ENCODE data around the gene VDR. TPM values are rescaled to one million over a fixed set of nuclear protein-coding genes. Genes with fewer than 3 reads are reported as not detected.

VDR gene
- total RNA-seq, 3 donors from 2014 or later (not counting 1 experiment from before 2014, with no cell fraction given), result 1.1 to 2.5 (median 1.6) TPM

- no peak overlapping the region for H3K27ac ChIP-seq (ENCODE audit: low read length)
- H3K27me3 Mint-ChIP-seq (ENCODE audit: low read depth in 2 of 2), result peaks cover 7 to 14% of the 10 kb centered on the region in 2 donors
- H3K4me1 Mint-ChIP-seq, result no peaks in the 10 kb centered on the region
- intact Hi-C loops (cut with micrococcal nuclease), result loop anchor here (5.0 kb wide), 1 partner anchor 232 kb away; no protein-coding TSS in a partner anchor
- H3K4me3 Mint-ChIP-seq, result no peak overlapping the region
- TF ChIP-seq CTCF (IDR thresholded peaks at IDR 0.05), result peak; percentile 70
- H3K4me3 ChIP-seq (ENCODE audit: low read length), result no peak overlapping the region
- no peaks in the 10 kb centered on the region for H3K4me1 ChIP-seq (ENCODE audit: control insufficient read depth, insufficient read depth, low read length)
- H3K36me3 Mint-ChIP-seq, result no peaks in the 10 kb centered on the region
- H3K36me3 ChIP-seq (ENCODE audit: control insufficient read depth, insufficient read depth, low read length), result no peaks in the 10 kb centered on the region
- no peak overlapping the region for H3K27ac Mint-ChIP-seq
- DNase-seq (peak; percentile 45 to 69), ATAC-seq (peak; percentile 67 to 76 (median 73))
- peaks cover 2% of the 10 kb centered on the region for H3K27me3 ChIP-seq (ENCODE audit: control insufficient read depth, insufficient read depth, low read length)
- H3K9me3 ChIP-seq (ENCODE audit: control insufficient read depth, insufficient read depth, low read length), result no peaks in the 10 kb centered on the region
- 65% methylated on average over 32 of the region's 32 CpGs for WGBS (ENCODE audit: insufficient coverage)
- H3K9me3 Mint-ChIP-seq, result no peaks in the 10 kb centered on the region
These were observed 44.9 kb upstream of the VDR start for GRCh38 chr12:47949441-47950341.

GRCh38 chr12:47947341-47947740 lies 42.5 kb upstream of the VDR start:
- TF ChIP-seq CTCF (IDR thresholded peaks at IDR 0.05), result no peak
- Histone ChIP-seq H3K27ac (ENCODE audit: low read length) (no peak overlapping the region), H3K27me3 (ENCODE audit: control insufficient read depth, insufficient read depth, low read length) (peaks cover 17% of the 10 kb centered on the region), H3K36me3 (ENCODE audit: control insufficient read depth, insufficient read depth, low read length) (no peaks in the 10 kb centered on the region), H3K4me3 (ENCODE audit: low read length) (no peak overlapping the region), H3K9me3 (ENCODE audit: control insufficient read depth, insufficient read depth, low read length) (no peaks in the 10 kb centered on the region), H3K4me1 (ENCODE audit: control insufficient read depth, insufficient read depth, low read length) (peaks cover 5% of the 10 kb centered on the region)
- ATAC-seq (no peak), DNase-seq (no peak)
- Mint-ChIP-seq H3K9me3 (no peaks in the 10 kb centered on the region), H3K27me3 (ENCODE audit: low read depth in 2 of 2) (peaks cover 15 to 16% of the 10 kb centered on the region in 2 donors), H3K36me3 (no peaks in the 10 kb centered on the region), H3K27ac (no peak overlapping the region), H3K4me1 (no peaks in the 10 kb centered on the region), H3K4me3 (no peak overlapping the region)
- intact Hi-C loops (cut with micrococcal nuclease), result loop anchor here (5.0 kb wide), 1 partner anchor 230 kb away; no protein-coding TSS in a partner anchor
- 97% methylated on average over 12 of the region's 12 CpGs for WGBS (ENCODE audit: insufficient coverage)

- no peak overlapping the region for H3K27ac Mint-ChIP-seq
- Histone ChIP-seq H3K27me3 (ENCODE audit: control insufficient read depth, insufficient read depth, low read length) (peaks cover 24% of the 10 kb centered on the region), H3K9me3 (ENCODE audit: control insufficient read depth, insufficient read depth, low read length) (no peaks in the 10 kb centered on the region), H3K4me3 (ENCODE audit: low read length) (no peak overlapping the region), H3K36me3 (ENCODE audit: control insufficient read depth, insufficient read depth, low read length) (no peaks in the 10 kb centered on the region), H3K27ac (ENCODE audit: low read length) (no peak overlapping the region), H3K4me1 (ENCODE audit: control insufficient read depth, insufficient read depth, low read length) (peaks cover 12% of the 10 kb centered on the region)
- no peaks in the 10 kb centered on the region for H3K36me3 Mint-ChIP-seq
- no peaks in the 10 kb centered on the region for H3K9me3 Mint-ChIP-seq
- H3K4me1 Mint-ChIP-seq, result peaks cover 2 to 3% of the 10 kb centered on the region in 2 donors
- ATAC-seq, result no peak
- H3K27me3 Mint-ChIP-seq (ENCODE audit: low read depth in 2 of 2), result peaks cover 16% of the 10 kb centered on the region in 2 donors
- intact Hi-C loops (cut with micrococcal nuclease), result loop anchor here (5.0 kb wide), 1 partner anchor 229 kb away; no protein-coding TSS in a partner anchor
- H3K4me3 Mint-ChIP-seq, result no peak overlapping the region
- TF ChIP-seq CTCF (IDR thresholded peaks at IDR 0.05), result no peak
- 50% methylated on average over 27 of the region's 27 CpGs for WGBS (ENCODE audit: insufficient coverage)
- no peak for DNase-seq
These were observed 41.9 kb upstream of the VDR start for GRCh38 chr12:47946413-47947323.

All from natural killer cell (primary cell).